ENCODE measurements around the gene P3H4.

P3H4 gene

GRCh38 chr17:41821776-41822175, 10.0 kb upstream of the P3H4 start:
- Histone ChIP-seq H3K4me1 (ENCODE audit: control insufficient read depth, insufficient read depth, low read length) (peaks cover 7% of the 10 kb centered on the region), H3K27ac (ENCODE audit: low read length) (no peak overlapping the region), H3K9me3 (ENCODE audit: control insufficient read depth, insufficient read depth, low read length) (no peaks in the 10 kb centered on the region), H3K27me3 (ENCODE audit: control insufficient read depth, insufficient read depth, low read length) (no peaks in the 10 kb centered on the region), H3K36me3 (ENCODE audit: control insufficient read depth, insufficient read depth, low read length) (peaks cover 28% of the 10 kb centered on the region), H3K4me3 (ENCODE audit: low read length) (no peak overlapping the region)
- no peak for DNase-seq (ENCODE audit: low read depth, low spot score)
- WGBS (ENCODE audit: insufficient coverage, insufficient read length), result no CpG with 5 or more reads among the region's 14 CpGs

DNA sequence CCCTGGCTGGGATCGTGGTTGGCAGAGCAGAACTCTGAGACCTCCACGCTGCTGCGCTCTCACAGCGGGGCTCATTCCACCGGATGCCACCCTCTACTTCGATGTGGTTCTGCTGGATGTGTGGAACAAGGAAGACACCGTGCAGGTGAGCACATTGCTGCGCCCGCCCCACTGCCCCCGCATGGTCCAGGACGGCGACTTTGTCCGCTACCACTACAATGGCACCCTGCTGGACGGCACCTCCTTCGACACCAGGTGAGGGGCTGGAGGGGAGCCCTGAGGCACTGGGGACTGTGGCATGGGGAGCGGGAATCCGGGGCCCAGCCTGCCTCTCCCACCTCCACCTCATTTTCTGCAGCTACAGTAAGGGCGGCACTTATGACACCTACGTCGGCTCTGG, 6.3 kb upstream of the P3H4 start:
- Histone ChIP-seq H3K27me3 (ENCODE audit: control insufficient read depth, insufficient read depth, low read length) (no peaks in the 10 kb centered on the region), H3K4me3 (ENCODE audit: low read length) (no peak overlapping the region), H3K36me3 (ENCODE audit: control insufficient read depth, insufficient read depth, low read length) (peaks cover 23% of the 10 kb centered on the region; the same call in 1 of the 2 replicates), H3K9me3 (ENCODE audit: control insufficient read depth, insufficient read depth, low read length) (no peaks in the 10 kb centered on the region), H3K4me1 (ENCODE audit: control insufficient read depth, insufficient read depth, low read length) (peaks cover 7% of the 10 kb centered on the region), H3K27ac (ENCODE audit: low read length) (no peak overlapping the region)
- no peak for DNase-seq (ENCODE audit: low read depth, low spot score)
- WGBS (ENCODE audit: insufficient coverage, insufficient read length), result no CpG with 5 or more reads among the region's 20 CpGs

DNA sequence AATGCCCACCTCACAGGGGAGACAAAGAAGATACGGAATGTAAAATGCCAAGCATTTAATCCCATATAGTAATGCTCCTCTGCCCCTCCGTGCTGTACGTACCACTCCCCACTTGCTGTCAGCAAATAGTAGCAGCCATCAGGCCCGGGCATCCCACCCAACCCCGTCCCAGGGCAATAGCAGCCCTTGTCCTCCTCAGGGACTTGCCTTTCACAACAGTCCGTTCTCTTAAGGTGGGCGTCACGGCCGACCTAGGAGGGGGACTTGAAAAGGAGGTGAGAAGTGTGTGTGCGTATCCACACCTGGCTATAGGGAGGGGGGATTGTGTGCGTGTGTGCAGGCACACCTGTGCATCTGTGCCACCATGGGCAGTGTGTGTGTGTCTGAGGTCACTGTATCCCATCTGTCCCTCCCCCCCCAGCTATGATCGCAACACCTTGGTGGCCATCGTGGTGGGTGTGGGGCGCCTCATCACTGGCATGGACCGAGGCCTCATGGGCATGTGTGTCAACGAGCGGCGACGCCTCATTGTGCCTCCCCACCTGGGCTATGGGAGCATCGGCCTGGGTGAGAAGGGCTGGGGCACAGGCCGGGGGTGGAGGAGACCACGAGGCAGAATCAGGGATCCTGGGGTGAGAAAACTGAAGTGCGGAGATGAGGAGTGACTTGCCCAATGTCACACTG, 5.0 kb upstream of the P3H4 start:
- no CpG with 5 or more reads among the region's 23 CpGs for WGBS (ENCODE audit: insufficient coverage, insufficient read length)
- Histone ChIP-seq H3K4me3 (ENCODE audit: low read length) (no peak overlapping the region), H3K9me3 (ENCODE audit: control insufficient read depth, insufficient read depth, low read length) (no peaks in the 10 kb centered on the region), H3K4me1 (ENCODE audit: control insufficient read depth, insufficient read depth, low read length) (peaks cover 7% of the 10 kb centered on the region), H3K27ac (ENCODE audit: low read length) (no peak overlapping the region), H3K36me3 (ENCODE audit: control insufficient read depth, insufficient read depth, low read length) (peaks cover 22% of the 10 kb centered on the region; the same call in 1 of the 2 replicates), H3K27me3 (ENCODE audit: control insufficient read depth, insufficient read depth, low read length) (no peaks in the 10 kb centered on the region)
- DNase-seq (ENCODE audit: low read depth, low spot score), result no peak

GRCh38 chr17:41814195-41814594, 2.4 kb upstream of the P3H4 start:
- Histone ChIP-seq H3K4me1 (ENCODE audit: control insufficient read depth, insufficient read depth, low read length) (peaks cover 3% of the 10 kb centered on the region; the same call in 1 of the 2 replicates), H3K4me3 (ENCODE audit: low read length) (no peak overlapping the region), H3K27ac (ENCODE audit: low read length) (no peak overlapping the region), H3K36me3 (ENCODE audit: control insufficient read depth, insufficient read depth, low read length) (peaks cover 7% of the 10 kb centered on the region; the same call in 1 of the 2 replicates), H3K9me3 (ENCODE audit: control insufficient read depth, insufficient read depth, low read length) (no peaks in the 10 kb centered on the region), H3K27me3 (ENCODE audit: control insufficient read depth, insufficient read depth, low read length) (no peaks in the 10 kb centered on the region)
- DNase-seq (ENCODE audit: low read depth, low spot score), result no peak
- WGBS (ENCODE audit: insufficient coverage, insufficient read length), result no CpG with 5 or more reads among the region's 1 CpG

- Histone ChIP-seq H3K4me1 (ENCODE audit: control insufficient read depth, insufficient read depth, low read length) (no peaks in the 10 kb centered on the region; the same call in 1 of the 2 replicates), H3K27ac (ENCODE audit: low read length) (no peak overlapping the region), H3K4me3 (ENCODE audit: low read length) (peak overlapping the region; percentile 85; the same call in 1 of the 2 replicates), H3K27me3 (ENCODE audit: control insufficient read depth, insufficient read depth, low read length) (no peaks in the 10 kb centered on the region), H3K9me3 (ENCODE audit: control insufficient read depth, insufficient read depth, low read length) (no peaks in the 10 kb centered on the region), H3K36me3 (ENCODE audit: control insufficient read depth, insufficient read depth, low read length) (peaks cover 7% of the 10 kb centered on the region; the same call in 1 of the 2 replicates)
- WGBS (ENCODE audit: insufficient coverage, insufficient read length), result no CpG with 5 or more reads among the region's 9 CpGs
- no peak for DNase-seq (ENCODE audit: low read depth, low spot score)
Observed at GRCh38 chr17:41813699-41814124, 2.0 kb upstream of the P3H4 start.

- H3K9me3 ChIP-seq (ENCODE audit: control insufficient read depth, insufficient read depth, low read length), result no peaks in the 10 kb centered on the region
- DNase-seq (ENCODE audit: low read depth, low spot score), result no peak
- peaks cover 7% of the 10 kb centered on the region; the same call in 1 of the 2 replicates for H3K36me3 ChIP-seq (ENCODE audit: control insufficient read depth, insufficient read depth, low read length)
- peak overlapping the region; percentile 85; the same call in 1 of the 2 replicates for H3K4me3 ChIP-seq (ENCODE audit: low read length)
- no peaks in the 10 kb centered on the region; the same call in 1 of the 2 replicates for H3K4me1 ChIP-seq (ENCODE audit: control insufficient read depth, insufficient read depth, low read length)
- no CpG with 5 or more reads among the region's 12 CpGs for WGBS (ENCODE audit: insufficient coverage, insufficient read length)
- H3K27ac ChIP-seq (ENCODE audit: low read length), result no peak overlapping the region
- no peaks in the 10 kb centered on the region for H3K27me3 ChIP-seq (ENCODE audit: control insufficient read depth, insufficient read depth, low read length)
Observed at GRCh38 chr17:41813152-41813680, 1.5 kb upstream of the P3H4 start.

- peak; percentile 70 for DNase-seq (ENCODE audit: low read depth, low spot score)
- H3K4me1 ChIP-seq (ENCODE audit: control insufficient read depth, insufficient read depth, low read length), result no peaks in the 10 kb centered on the region
- WGBS (ENCODE audit: insufficient coverage, insufficient read length), result no CpG with 5 or more reads among the region's 35 CpGs
- peak within 1 kb of the TSS; percentile 85; the same call in 1 of the 2 replicates for H3K4me3 ChIP-seq (ENCODE audit: low read length)
- no peak within 1 kb of the TSS for H3K27ac ChIP-seq (ENCODE audit: low read length)
- no peaks in the 10 kb centered on the region for H3K9me3 ChIP-seq (ENCODE audit: control insufficient read depth, insufficient read depth, low read length)
- no peaks in the 10 kb centered on the region for H3K27me3 ChIP-seq (ENCODE audit: control insufficient read depth, insufficient read depth, low read length)
- 0 out of 2 replicates have a peak, but pooled peaks cover 3% of the 10 kb centered on the region for H3K36me3 ChIP-seq (ENCODE audit: control insufficient read depth, insufficient read depth, low read length)
Observed at GRCh38 chr17:41812381-41813151, 817 bp upstream of the P3H4 start, which contains the start of gene FKBP10. FKBP10 (plus strand) TSS chr17:41813004; CDS start chr17:41813035, 31 bp downstream.

DNA sequence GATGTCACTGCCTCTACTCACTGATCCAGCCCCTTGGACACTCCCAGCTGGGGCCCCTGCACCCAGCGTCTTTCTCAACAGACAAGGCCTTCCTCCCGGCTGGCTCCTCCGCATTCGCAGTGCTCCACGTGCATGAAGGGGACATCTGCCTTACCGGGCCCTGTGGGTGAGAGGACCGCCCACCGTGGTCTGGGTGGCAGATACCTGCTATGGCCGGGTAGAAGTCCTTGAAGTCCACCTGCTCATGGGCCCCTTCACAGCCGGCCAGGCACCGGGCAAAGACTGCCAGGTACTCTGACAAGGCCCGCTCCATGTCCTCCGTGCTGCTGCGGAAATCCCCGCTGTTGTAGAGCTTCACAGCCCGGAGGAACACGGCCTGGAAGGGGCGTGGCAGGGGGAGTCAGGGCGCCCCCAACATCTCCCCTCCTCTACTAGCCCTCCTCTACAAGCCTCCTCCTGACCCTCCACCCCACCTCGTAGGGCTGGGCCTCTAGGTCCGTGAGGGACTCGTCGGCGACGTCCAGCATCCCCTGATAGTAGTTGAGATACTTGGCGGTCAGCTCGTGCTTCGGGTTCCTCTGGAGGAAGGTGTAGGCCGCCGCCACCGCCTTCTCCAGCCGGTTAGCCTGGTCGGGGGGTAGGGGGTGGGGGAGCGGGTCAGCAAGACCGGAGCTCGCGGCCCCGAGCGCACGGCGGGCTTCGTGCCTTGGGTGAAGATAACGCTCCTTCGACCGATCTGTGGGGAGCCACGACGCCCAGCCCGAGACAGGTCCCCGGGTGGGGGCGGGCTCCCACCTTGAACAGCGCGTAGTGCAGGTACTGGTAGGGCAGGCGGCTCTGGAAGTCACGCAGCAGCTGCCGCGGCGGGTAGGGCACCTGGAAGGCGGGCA, 845 bp downstream of the P3H4 start:
- Histone ChIP-seq H3K36me3 (ENCODE audit: control insufficient read depth, insufficient read depth, low read length) (no peaks in the 10 kb centered on the region), H3K9me3 (ENCODE audit: control insufficient read depth, insufficient read depth, low read length) (no peaks in the 10 kb centered on the region), H3K27ac (ENCODE audit: low read length) (no peak overlapping the region), H3K4me3 (ENCODE audit: low read length) (peak overlapping the region; percentile 85), H3K27me3 (ENCODE audit: control insufficient read depth, insufficient read depth, low read length) (no peaks in the 10 kb centered on the region), H3K4me1 (ENCODE audit: control insufficient read depth, insufficient read depth, low read length) (no peaks in the 10 kb centered on the region)
- no peak for DNase-seq (ENCODE audit: low read depth, low spot score)
- no CpG with 5 or more reads among the region's 58 CpGs for WGBS (ENCODE audit: insufficient coverage, insufficient read length)

DNA sequence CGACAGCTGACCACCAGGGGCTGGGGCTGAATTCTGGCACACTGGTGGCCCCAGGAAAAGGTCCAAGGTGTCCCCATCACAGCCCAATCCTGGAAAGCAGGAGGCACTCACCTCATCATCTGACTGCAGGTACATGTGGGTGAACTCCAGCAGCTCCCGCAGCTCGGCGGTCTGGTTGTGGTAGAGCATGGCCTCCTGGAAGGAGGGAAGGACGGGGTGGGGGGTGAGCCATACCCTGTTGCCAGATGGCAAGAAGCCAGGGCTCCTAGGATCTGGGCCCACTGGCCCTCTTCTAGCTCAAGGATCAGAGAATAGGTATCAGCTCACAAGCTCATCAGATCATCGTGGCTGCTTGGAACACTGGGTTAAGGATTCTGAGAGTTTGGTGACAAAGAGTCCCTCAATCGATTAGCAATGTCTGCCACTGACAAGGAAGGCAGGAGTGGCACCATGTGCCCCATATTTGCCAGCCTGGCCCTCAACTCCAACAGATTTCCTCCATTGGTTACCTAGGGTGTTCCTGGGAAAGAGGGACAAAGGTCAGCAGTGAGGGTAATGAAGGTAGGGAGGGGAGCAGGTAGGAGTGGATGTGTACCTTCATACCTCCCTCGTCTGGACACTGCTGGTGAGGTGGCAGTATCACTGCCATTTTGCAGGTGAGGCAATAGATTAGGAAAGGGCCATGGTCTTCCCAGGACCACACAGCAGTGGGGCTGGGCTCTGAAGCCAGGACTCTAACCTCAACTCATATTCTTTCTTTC, 4.9 kb downstream of the P3H4 start:
- Histone ChIP-seq H3K27me3 (ENCODE audit: control insufficient read depth, insufficient read depth, low read length) (no peaks in the 10 kb centered on the region), H3K4me3 (ENCODE audit: low read length) (no peak overlapping the region), H3K4me1 (ENCODE audit: control insufficient read depth, insufficient read depth, low read length) (no peaks in the 10 kb centered on the region; the same call in 1 of the 2 replicates), H3K9me3 (ENCODE audit: control insufficient read depth, insufficient read depth, low read length) (no peaks in the 10 kb centered on the region), H3K27ac (ENCODE audit: low read length) (no peak overlapping the region), H3K36me3 (ENCODE audit: control insufficient read depth, insufficient read depth, low read length) (no peaks in the 10 kb centered on the region)
- WGBS (ENCODE audit: insufficient coverage, insufficient read length), result no CpG with 5 or more reads among the region's 8 CpGs
- no peak for DNase-seq (ENCODE audit: low read depth, low spot score)
